ENCODE data around the gene RCAN2.
A peak's percentile ranks its signal among the peaks of the same experiment; 100 is the strongest.

RCAN2 gene

GRCh38 chr6:46491201-46491627 lies at the start of gene RCAN2:
Gene RCAN2, minus strand, starts transcription at chr6:46491449.
- H3K9me2 ChIP-seq (replicated peaks; ENCODE audit: insufficient read depth, low read length) = no peaks in the 10 kb centered on the region
- H3K9me3 ChIP-seq (replicated peaks; ENCODE audit: insufficient read depth, low read length) = no peaks in the 10 kb centered on the region
- no peaks in the 10 kb centered on the region for H3K36me3 ChIP-seq (replicated peaks; ENCODE audit: insufficient read depth, low read length)
- peak within 1 kb of the TSS; percentile 23; the same call in 1 of the 2 replicates for H3K9ac ChIP-seq (ENCODE audit: low read length)
- no peak within 1 kb of the TSS for H3K27ac ChIP-seq (ENCODE audit: low read length)
- H3F3A ChIP-seq (ENCODE audit: insufficient read depth, low read length) = 0 out of 2 replicates have a peak, but pooled peaks cover 3% of the 10 kb centered on the region
- no peaks in the 10 kb centered on the region for H4K20me1 ChIP-seq (ENCODE audit: insufficient read depth, low read length)
- peak; percentile 68 for DNase-seq
- H3K79me2 ChIP-seq (ENCODE audit: low read length) = no peaks in the 10 kb centered on the region
- H3K4me2 ChIP-seq (ENCODE audit: low read depth, low read length) = peak within 1 kb of the TSS; percentile 90
- peak within 1 kb of the TSS; percentile 92 for H2AFZ ChIP-seq (ENCODE audit: low read length)
- TF ChIP-seq EZH2 (optimal IDR thresholded peaks at IDR 0.05; ENCODE audit: low read depth, low read length) (no peak), EZH2phosphoT487 (IDR thresholded peaks at IDR 0.05; ENCODE audit: low read length) (no peak), CTCF (IDR thresholded peaks at IDR 0.05; ENCODE audit: low read length) (no peak)
- peak within 1 kb of the TSS; percentile 75 for H3K4me3 ChIP-seq (ENCODE audit: low read length)
- no peaks in the 10 kb centered on the region for H3K27me3 ChIP-seq (replicated peaks; ENCODE audit: insufficient read depth, low read length)
- H3K4me1 ChIP-seq (ENCODE audit: low read length) = no peaks in the 10 kb centered on the region

GRCh38 chr6:46539866-46540265 lies 48.6 kb upstream of the RCAN2 start:
- Histone ChIP-seq H4K20me1 (ENCODE audit: insufficient read depth, low read length) (no peaks in the 10 kb centered on the region), H3K4me1 (ENCODE audit: low read length) (no peaks in the 10 kb centered on the region), H3F3A (ENCODE audit: insufficient read depth, low read length) (no peaks in the 10 kb centered on the region), H3K27me3 (replicated peaks; ENCODE audit: insufficient read depth, low read length) (no peaks in the 10 kb centered on the region), H3K9me3 (replicated peaks; ENCODE audit: insufficient read depth, low read length) (no peaks in the 10 kb centered on the region), H3K9me2 (replicated peaks; ENCODE audit: insufficient read depth, low read length) (no peaks in the 10 kb centered on the region), H3K79me2 (ENCODE audit: low read length) (no peaks in the 10 kb centered on the region), H3K27ac (ENCODE audit: low read length) (no peak overlapping the region), H3K36me3 (replicated peaks; ENCODE audit: insufficient read depth, low read length) (no peaks in the 10 kb centered on the region), H3K9ac (ENCODE audit: low read length) (no peak overlapping the region), H3K4me3 (ENCODE audit: low read length) (no peak overlapping the region), H2AFZ (ENCODE audit: low read length) (no peak overlapping the region), H3K4me2 (ENCODE audit: low read depth, low read length) (no peak overlapping the region)
- no peak for TF ChIP-seq EZH2 (optimal IDR thresholded peaks at IDR 0.05; ENCODE audit: low read depth, low read length)
- no peak for TF ChIP-seq EZH2phosphoT487 (IDR thresholded peaks at IDR 0.05; ENCODE audit: low read length)
- TF ChIP-seq CTCF (IDR thresholded peaks at IDR 0.05; ENCODE audit: low read length) = no peak
- no peak for DNase-seq

- H3K9me2 ChIP-seq (replicated peaks; ENCODE audit: insufficient read depth, low read length) = no peaks in the 10 kb centered on the region
- no peak overlapping the region for H3K27ac ChIP-seq (ENCODE audit: low read length)
- no peaks in the 10 kb centered on the region for H3K4me1 ChIP-seq (ENCODE audit: low read length)
- H3K9me3 ChIP-seq (replicated peaks; ENCODE audit: insufficient read depth, low read length) = no peaks in the 10 kb centered on the region
- H3F3A ChIP-seq (ENCODE audit: insufficient read depth, low read length) = no peaks in the 10 kb centered on the region
- no peak overlapping the region for H2AFZ ChIP-seq (ENCODE audit: low read length)
- H3K79me2 ChIP-seq (ENCODE audit: low read length) = no peaks in the 10 kb centered on the region
- H3K4me2 ChIP-seq (ENCODE audit: low read depth, low read length) = no peak overlapping the region
- H3K4me3 ChIP-seq (ENCODE audit: low read length) = no peak overlapping the region
- H4K20me1 ChIP-seq (ENCODE audit: insufficient read depth, low read length) = no peaks in the 10 kb centered on the region
- no peak for TF ChIP-seq EZH2 (optimal IDR thresholded peaks at IDR 0.05; ENCODE audit: low read depth, low read length)
- no peak for TF ChIP-seq CTCF (IDR thresholded peaks at IDR 0.05; ENCODE audit: low read length)
- no peak for DNase-seq
- H3K36me3 ChIP-seq (replicated peaks; ENCODE audit: insufficient read depth, low read length) = no peaks in the 10 kb centered on the region
- H3K9ac ChIP-seq (ENCODE audit: low read length) = no peak overlapping the region
- H3K27me3 ChIP-seq (replicated peaks; ENCODE audit: insufficient read depth, low read length) = no peaks in the 10 kb centered on the region
Measured at GRCh38 chr6:46538800-46539480, 47.7 kb upstream of the RCAN2 start.
